ENCODE results near the gene PLPP7. TPM values are rescaled to one million over a fixed set of nuclear protein-coding genes. Genes with fewer than 3 reads are reported as not detected.

Gene PLPP7
- total RNA-seq, 1 experiment from 2014 or later = not detected

- no peak overlapping the region for H3K4me3 ChIP-seq
- H3K9me2 ChIP-seq (ENCODE audit: insufficient read depth) = no peaks in the 10 kb centered on the region
- no peaks in the 10 kb centered on the region for H3K36me3 ChIP-seq (ENCODE audit: low read depth)
- POLR2A ChIA-PET (ENCODE audit: unreplicated experiment) = no interaction called here
- no peaks in the 10 kb centered on the region for H3K79me2 ChIP-seq (ENCODE audit: low read depth)
- no peak for DNase-seq
- no TSS peak for BruUV-seq (replicated peaks)
- H3K27ac ChIP-seq = no peak overlapping the region
- no peak overlapping the region for H2AFZ ChIP-seq
- H3F3A ChIP-seq (ENCODE audit: insufficient read depth, low read depth) = no peaks in the 10 kb centered on the region
- H3K4me1 ChIP-seq (replicated peaks; ENCODE audit: insufficient read depth) = no peaks in the 10 kb centered on the region
- no peaks in the 10 kb centered on the region for H3K9me3 ChIP-seq (ENCODE audit: insufficient read depth, low read depth)
- CTCF ChIA-PET = no interaction called here
- no peak overlapping the region for H3K4me2 ChIP-seq
- TF ChIP-seq CTCF (conservative IDR thresholded peaks at IDR 0.05) = no peak
- TF ChIP-seq EZH2 (IDR thresholded peaks at IDR 0.05; ENCODE audit: low read depth) = no peak
- intact Hi-C loops (cut with micrococcal nuclease; ENCODE audit: unreplicated experiment) = loop anchor here (5.0 kb wide), 1 partner anchor 62 kb away; no protein-coding TSS in a partner anchor
- 0 out of 2 replicates have a peak, but pooled peaks cover 4% of the 10 kb centered on the region for H3K27me3 ChIP-seq (ENCODE audit: insufficient read depth, low read depth)
- no peaks in the 10 kb centered on the region for H4K20me1 ChIP-seq (ENCODE audit: insufficient read depth)
These were observed 14.7 kb upstream of the PLPP7 start for GRCh38 chr9:131274674-131275331.

GRCh38 chr9:131275332-131276093 is 14.0 kb upstream of the PLPP7 start:
- Histone ChIP-seq H3K4me3 (no peak overlapping the region), H3K4me1 (replicated peaks; ENCODE audit: insufficient read depth) (no peaks in the 10 kb centered on the region), H3K4me2 (no peak overlapping the region), H4K20me1 (ENCODE audit: insufficient read depth) (no peaks in the 10 kb centered on the region), H3F3A (ENCODE audit: insufficient read depth, low read depth) (no peaks in the 10 kb centered on the region), H3K27ac (no peak overlapping the region), H2AFZ (no peak overlapping the region), H3K36me3 (ENCODE audit: low read depth) (no peaks in the 10 kb centered on the region), H3K27me3 (ENCODE audit: insufficient read depth, low read depth) (peaks cover 11% of the 10 kb centered on the region; the same call in 1 of the 2 replicates), H3K79me2 (ENCODE audit: low read depth) (no peaks in the 10 kb centered on the region), H3K9me3 (ENCODE audit: insufficient read depth, low read depth) (no peaks in the 10 kb centered on the region), H3K9me2 (ENCODE audit: insufficient read depth) (no peaks in the 10 kb centered on the region)
- BruUV-seq (replicated peaks) = no TSS peak
- TF ChIP-seq EZH2 (IDR thresholded peaks at IDR 0.05; ENCODE audit: low read depth) = no peak
- TF ChIP-seq CTCF (conservative IDR thresholded peaks at IDR 0.05) = no peak
- ChIA-PET POLR2A (ENCODE audit: unreplicated experiment) (no interaction called here), CTCF (no interaction called here)
- intact Hi-C loops (cut with micrococcal nuclease; ENCODE audit: unreplicated experiment) = loop anchor here (5.0 kb wide), 1 partner anchor 62 kb away; no protein-coding TSS in a partner anchor
- no peak for DNase-seq

- H3K27me3 ChIP-seq (ENCODE audit: insufficient read depth, low read depth) = peaks cover 19% of the 10 kb centered on the region
- CTCF ChIA-PET = no interaction called here
- no peaks in the 10 kb centered on the region for H3K9me2 ChIP-seq (ENCODE audit: insufficient read depth)
- H3K36me3 ChIP-seq (ENCODE audit: low read depth) = no peaks in the 10 kb centered on the region
- DNase-seq = no peak
- H2AFZ ChIP-seq = peak within 1 kb of the TSS; percentile 75; the same call in 1 of the 2 replicates
- H3K27ac ChIP-seq = no peak within 1 kb of the TSS
- BruUV-seq (replicated peaks) = no TSS peak
- H3K4me1 ChIP-seq (replicated peaks; ENCODE audit: insufficient read depth) = no peaks in the 10 kb centered on the region
- intact Hi-C loops (cut with micrococcal nuclease; ENCODE audit: unreplicated experiment) = loop anchor here (5.0 kb wide), 1 partner anchor 61 kb away; no protein-coding TSS in a partner anchor
- POLR2A ChIA-PET (ENCODE audit: unreplicated experiment) = interaction anchor here (0.6 kb wide), 1 partner anchor 376 kb away, joined by 4 read pairs; no protein-coding TSS in a partner anchor
- no peaks in the 10 kb centered on the region for H3F3A ChIP-seq (ENCODE audit: insufficient read depth, low read depth)
- no peaks in the 10 kb centered on the region for H3K79me2 ChIP-seq (ENCODE audit: low read depth)
- peak within 1 kb of the TSS; percentile 74; the same call in 1 of the 2 replicates for H3K4me3 ChIP-seq
- TF ChIP-seq EZH2 (IDR thresholded peaks at IDR 0.05; ENCODE audit: low read depth) (no peak), CTCF (conservative IDR thresholded peaks at IDR 0.05) (no peak)
- no peaks in the 10 kb centered on the region for H3K9me3 ChIP-seq (ENCODE audit: insufficient read depth, low read depth)
- H3K4me2 ChIP-seq = peak within 1 kb of the TSS; percentile 80
- no peaks in the 10 kb centered on the region for H4K20me1 ChIP-seq (ENCODE audit: insufficient read depth)
These were observed 13.2 kb upstream of the PLPP7 start, which contains the start of gene FAM78A for GRCh38 chr9:131276094-131276888. Gene FAM78A (minus strand): TSS chr9:131276510. CDS start chr9:131276179, 331 bp downstream.
